ENCODE measurements around the gene FRMPD2. TPM values are rescaled to one million over a fixed set of nuclear protein-coding genes. Genes with fewer than 3 reads are reported as not detected.

Gene FRMPD2
- total RNA-seq, 1 donor from 2014 or later = not detected

DNA sequence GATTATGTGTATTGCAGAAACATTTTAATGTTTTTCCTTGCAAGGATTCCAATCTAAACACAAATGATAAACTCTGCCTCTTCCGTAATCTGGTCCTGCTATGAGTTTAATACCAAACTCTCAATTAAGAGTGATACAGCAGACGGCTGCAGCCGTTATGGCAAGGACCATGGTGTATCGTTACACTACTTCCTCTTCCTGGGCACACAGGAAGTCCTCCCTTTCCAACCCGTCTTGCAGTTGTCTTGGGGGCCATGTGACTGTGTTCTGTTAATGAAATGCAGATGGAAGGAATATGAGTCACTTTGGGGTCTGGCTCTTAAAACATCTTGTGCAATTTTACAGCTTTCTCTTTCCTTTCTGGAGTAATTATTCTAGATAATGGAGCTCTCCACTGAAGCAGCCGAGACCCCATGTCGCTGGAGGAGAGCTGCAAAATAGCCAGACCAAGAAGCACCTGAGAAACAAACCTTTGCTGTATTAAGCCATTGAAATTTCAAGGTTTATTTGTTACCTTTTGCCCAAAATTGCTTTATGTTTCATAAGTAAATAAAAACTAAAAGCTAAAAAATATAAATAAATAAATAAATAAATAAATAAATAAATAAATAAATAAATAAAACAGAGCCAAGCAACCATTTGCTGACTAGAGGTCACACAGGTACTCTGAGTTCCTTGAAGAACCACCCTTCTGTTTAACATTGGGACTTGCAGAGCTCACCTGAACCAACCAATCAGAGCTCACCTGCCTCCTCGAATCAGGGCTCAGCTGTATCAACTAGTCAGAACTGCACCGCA is 74.7 kb downstream of the FRMPD2 start:
- peaks cover 4% of the 10 kb centered on the region for H3K27me3 Mint-ChIP-seq (ENCODE audit: unreplicated experiment)
- peaks cover 3% of the 10 kb centered on the region for H3K4me1 Mint-ChIP-seq (ENCODE audit: unreplicated experiment)

DNA sequence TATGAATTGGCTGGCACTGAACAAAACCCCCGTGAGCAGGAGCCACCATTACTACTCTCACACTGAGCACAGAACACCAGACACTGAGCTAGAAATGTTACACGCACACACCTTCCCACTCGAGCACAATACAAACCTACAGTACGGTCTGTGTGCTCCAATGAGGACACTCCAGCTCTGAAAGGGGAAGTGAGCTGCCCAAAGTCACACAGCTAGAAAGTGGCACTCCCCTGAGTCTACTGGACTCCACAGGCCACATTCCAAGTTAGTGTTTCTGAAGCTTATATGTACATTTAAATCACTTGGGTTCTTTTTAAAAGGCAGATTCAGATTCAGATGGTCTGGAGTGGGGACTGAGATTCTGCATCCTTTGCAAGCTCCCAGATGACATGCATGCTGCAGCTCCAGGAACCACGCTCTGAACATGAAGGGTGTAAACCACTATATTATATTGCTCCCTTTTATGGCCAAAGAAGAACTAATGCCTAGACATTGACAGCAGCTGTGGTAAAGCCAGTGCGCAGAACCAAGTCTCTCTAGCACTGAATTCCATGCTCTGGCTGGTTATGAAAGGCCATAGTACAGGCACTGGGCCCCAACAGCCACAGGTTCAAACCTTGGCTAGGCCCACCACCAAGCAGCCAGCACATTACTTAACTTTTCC is 77.1 kb downstream of the FRMPD2 start:
- TF ChIP-seq, protein P1, sequence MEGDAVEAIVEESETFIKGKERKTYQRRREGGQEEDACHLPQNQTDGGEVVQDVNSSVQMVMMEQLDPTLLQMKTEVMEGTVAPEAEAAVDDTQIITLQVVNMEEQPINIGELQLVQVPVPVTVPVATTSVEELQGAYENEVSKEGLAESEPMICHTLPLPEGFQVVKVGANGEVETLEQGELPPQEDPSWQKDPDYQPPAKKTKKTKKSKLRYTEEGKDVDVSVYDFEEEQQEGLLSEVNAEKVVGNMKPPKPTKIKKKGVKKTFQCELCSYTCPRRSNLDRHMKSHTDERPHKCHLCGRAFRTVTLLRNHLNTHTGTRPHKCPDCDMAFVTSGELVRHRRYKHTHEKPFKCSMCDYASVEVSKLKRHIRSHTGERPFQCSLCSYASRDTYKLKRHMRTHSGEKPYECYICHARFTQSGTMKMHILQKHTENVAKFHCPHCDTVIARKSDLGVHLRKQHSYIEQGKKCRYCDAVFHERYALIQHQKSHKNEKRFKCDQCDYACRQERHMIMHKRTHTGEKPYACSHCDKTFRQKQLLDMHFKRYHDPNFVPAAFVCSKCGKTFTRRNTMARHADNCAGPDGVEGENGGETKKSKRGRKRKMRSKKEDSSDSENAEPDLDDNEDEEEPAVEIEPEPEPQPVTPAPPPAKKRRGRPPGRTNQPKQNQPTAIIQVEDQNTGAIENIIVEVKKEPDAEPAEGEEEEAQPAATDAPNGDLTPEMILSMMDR (IDR thresholded peaks at IDR 0.05; ENCODE audit: unreplicated experiment) = no peak
- Mint-ChIP-seq H3K4me1 (ENCODE audit: unreplicated experiment) (peaks cover 3% of the 10 kb centered on the region), H3K27ac (ENCODE audit: unreplicated experiment) (no peak overlapping the region)

More for the DNA sequence above, 74.7 kb downstream of the FRMPD2 start:
- H3K9me3 Mint-ChIP-seq (ENCODE audit: unreplicated experiment) = no peaks in the 10 kb centered on the region
- H3K27ac Mint-ChIP-seq (ENCODE audit: unreplicated experiment) = no peak overlapping the region
- H3K4me3 Mint-ChIP-seq (ENCODE audit: unreplicated experiment) = no peak overlapping the region
- TF ChIP-seq, protein P1 (IDR thresholded peaks at IDR 0.05; ENCODE audit: unreplicated experiment) = no peak
- no peak for DNase-seq (ENCODE audit: low spot score)
- no peaks in the 10 kb centered on the region for H3K36me3 Mint-ChIP-seq (ENCODE audit: low read depth, unreplicated experiment)

DNA sequence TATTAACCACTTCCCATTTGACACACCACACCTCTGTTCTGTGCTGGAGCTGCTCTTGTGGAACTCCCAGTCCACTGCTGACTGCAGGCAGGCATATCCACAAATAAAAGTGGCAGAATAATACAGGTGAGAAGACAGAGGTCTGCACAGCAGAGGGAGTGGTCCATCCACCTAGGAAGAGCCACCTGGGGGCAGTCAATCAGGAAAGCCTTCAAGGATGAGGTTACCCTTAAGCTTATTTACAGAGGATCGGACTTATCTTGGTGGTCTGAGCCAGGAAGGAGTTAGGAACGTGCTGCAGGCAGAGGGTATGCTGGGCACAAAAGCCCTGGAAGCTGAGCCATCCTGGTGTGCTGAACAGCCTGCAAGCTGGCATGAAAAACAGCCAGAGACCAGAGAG is 78.7 kb downstream of the FRMPD2 start:
- Mint-ChIP-seq H3K27me3 (ENCODE audit: unreplicated experiment) (peaks cover 4% of the 10 kb centered on the region), H3K9me3 (ENCODE audit: unreplicated experiment) (no peaks in the 10 kb centered on the region), H3K4me3 (ENCODE audit: unreplicated experiment) (no peak overlapping the region), H3K36me3 (ENCODE audit: low read depth, unreplicated experiment) (no peaks in the 10 kb centered on the region), H3K27ac (ENCODE audit: unreplicated experiment) (no peak overlapping the region), H3K4me1 (ENCODE audit: unreplicated experiment) (peaks cover 3% of the 10 kb centered on the region)
- no peak for DNase-seq (ENCODE audit: low spot score)
- TF ChIP-seq, protein P1 (IDR thresholded peaks at IDR 0.05; ENCODE audit: unreplicated experiment) = no peak

More for the DNA sequence above, 77.1 kb downstream of the FRMPD2 start:
- H3K9me3 Mint-ChIP-seq (ENCODE audit: unreplicated experiment) = no peaks in the 10 kb centered on the region
- H3K36me3 Mint-ChIP-seq (ENCODE audit: low read depth, unreplicated experiment) = no peaks in the 10 kb centered on the region
- H3K4me3 Mint-ChIP-seq (ENCODE audit: unreplicated experiment) = no peak overlapping the region
- no peak for DNase-seq (ENCODE audit: low spot score)
- H3K27me3 Mint-ChIP-seq (ENCODE audit: unreplicated experiment) = peaks cover 6% of the 10 kb centered on the region

DNA sequence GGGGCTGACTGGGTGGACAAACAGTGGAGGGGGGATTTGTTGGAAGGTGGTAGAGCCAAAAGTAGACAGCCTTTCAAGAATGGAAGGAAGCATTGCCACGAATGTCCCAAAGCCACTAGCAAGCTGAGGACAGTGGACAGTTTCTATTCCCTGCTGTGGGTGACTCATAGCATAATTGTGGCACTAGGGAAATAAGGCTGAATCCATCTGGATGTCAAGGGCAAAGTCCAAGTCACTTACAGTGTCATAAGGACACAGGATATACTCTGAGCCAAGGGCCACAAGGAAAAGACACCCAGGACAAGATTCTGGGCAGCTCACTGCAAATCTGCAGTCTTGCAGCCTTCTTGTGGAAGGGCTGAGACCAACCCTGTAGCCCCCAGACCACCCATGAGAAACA is 79.7 kb downstream of the FRMPD2 start:
- TF ChIP-seq, protein P1 (IDR thresholded peaks at IDR 0.05; ENCODE audit: unreplicated experiment) = no peak
- DNase-seq (ENCODE audit: low spot score) = no peak
- Mint-ChIP-seq H3K27ac (ENCODE audit: unreplicated experiment) (no peak overlapping the region), H3K27me3 (ENCODE audit: unreplicated experiment) (peaks cover 4% of the 10 kb centered on the region), H3K36me3 (ENCODE audit: low read depth, unreplicated experiment) (no peaks in the 10 kb centered on the region), H3K4me3 (ENCODE audit: unreplicated experiment) (no peak overlapping the region), H3K9me3 (ENCODE audit: unreplicated experiment) (no peaks in the 10 kb centered on the region), H3K4me1 (ENCODE audit: unreplicated experiment) (peaks cover 3% of the 10 kb centered on the region)

DNA sequence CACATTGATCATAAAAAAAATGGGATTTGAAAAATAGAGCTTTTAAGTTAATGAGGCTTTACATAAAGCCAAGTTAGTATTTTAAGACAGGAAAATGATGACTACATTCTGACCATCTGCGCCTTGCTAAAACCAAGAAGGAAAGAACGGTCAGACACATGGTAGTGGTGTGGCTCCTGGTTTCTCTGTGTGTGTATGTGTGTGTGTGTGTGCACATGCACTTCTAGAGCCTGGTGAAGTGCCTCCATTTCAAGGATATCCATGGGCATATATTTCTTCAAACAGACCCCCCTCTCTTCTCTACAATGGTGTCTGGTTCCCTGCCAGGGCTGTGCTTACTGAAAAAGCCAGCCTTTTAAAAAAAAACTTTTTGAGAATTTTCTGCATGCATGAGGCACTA is 80.9 kb downstream of the FRMPD2 start:
- Mint-ChIP-seq H3K4me3 (ENCODE audit: unreplicated experiment) (no peak overlapping the region), H3K9me3 (ENCODE audit: unreplicated experiment) (no peaks in the 10 kb centered on the region), H3K27me3 (ENCODE audit: unreplicated experiment) (peaks cover 5% of the 10 kb centered on the region), H3K27ac (ENCODE audit: unreplicated experiment) (no peak overlapping the region), H3K36me3 (ENCODE audit: low read depth, unreplicated experiment) (no peaks in the 10 kb centered on the region), H3K4me1 (ENCODE audit: unreplicated experiment) (no peaks in the 10 kb centered on the region)
- TF ChIP-seq, protein P1 (IDR thresholded peaks at IDR 0.05; ENCODE audit: unreplicated experiment) = no peak
- no peak for DNase-seq (ENCODE audit: low spot score)

Data from endothelial cell (in vitro differentiated cells).